HG03342 (cell line): ENCODE data around the gene TMEM169.

ENCODE experiments used
- ATAC-seq: cut with Tn5 transposase; IDR thresholded peaks from one replicate; pipeline ENCODE4 v1.9.1; 2021; ENCODE audit warnings: mild to moderate bottlenecking, moderate library complexity; ENCODE audit not compliant: unreplicated experiment

The TMEM169 gene

DNA sequence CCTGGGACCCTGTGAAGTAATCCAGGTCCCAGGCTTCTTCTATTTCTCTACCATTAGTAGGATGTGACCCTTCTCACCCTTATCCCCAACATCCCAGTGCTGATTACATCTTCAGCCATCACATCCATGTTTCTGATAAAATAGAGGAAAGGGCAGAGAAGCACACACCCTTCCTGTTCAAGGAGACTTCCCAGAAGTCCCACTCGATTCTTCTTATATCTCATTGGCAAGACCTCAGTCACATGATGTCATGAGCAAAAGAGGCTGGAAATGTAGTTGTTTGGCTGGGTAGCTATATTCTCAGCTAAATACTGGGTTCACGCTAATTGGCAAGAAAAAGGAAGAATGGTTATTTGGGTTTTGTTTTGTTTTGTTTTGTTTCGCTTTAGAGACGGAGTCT is 19.4 kb downstream of the TMEM169 start:
- ATAC-seq, result no peak

DNA sequence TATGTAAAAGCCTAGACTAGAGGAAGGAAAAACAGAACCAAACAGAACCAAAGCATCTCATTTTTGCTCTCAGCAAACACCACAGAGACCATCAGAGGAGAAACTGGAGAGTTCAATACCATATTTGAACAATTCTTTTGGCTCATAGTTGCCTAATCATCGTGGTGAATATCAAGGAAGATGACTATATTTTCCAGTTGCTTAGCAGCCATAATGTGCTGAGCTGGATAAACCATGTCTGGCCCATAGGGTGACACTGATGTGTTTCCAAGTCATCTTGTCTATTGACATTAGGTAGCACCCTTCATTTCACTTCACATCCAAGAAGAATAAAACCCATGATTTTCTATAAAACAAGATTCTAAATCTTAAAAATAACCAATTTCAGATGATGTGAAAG is 21.5 kb downstream of the TMEM169 start:
- ATAC-seq, result no peak

DNA sequence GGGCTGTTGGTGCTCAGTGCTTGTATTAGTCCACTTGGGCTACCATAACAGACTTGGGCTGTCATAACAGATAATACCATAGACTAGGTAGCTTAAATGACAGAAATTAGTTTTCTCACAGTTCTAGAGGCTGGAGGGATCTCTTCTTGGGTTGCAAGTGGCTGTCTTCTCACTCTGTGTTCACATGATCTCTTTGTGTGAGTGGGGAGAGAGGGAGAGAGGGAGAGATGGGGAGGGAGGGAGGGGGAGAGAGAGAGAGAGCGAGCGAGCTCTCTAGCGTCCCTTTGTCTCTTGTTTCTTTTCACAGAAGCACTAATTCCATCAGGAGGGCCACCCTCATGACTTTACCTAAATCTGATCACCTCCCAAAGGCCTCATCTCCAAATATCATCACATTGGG is 23.0 kb downstream of the TMEM169 start:
- no peak for ATAC-seq

DNA sequence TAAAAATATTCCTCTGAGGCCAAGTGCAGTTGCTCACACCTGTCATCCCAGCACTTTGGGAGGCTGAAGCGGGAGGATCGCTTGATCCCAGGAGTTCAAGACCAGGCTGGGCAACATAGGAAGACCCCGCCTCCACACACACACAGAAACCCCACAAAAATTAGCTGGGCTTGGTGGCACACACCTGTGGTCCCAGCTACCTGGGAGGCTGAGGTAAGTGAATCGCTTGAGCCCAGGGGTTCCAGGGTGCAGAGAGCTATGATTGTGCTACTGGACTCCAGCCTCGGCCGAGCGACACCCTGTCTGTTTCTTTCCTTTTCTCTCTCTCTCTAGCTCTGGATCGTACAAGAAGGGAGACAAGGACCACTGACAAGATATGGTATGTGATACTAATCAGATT is 25.6 kb downstream of the TMEM169 start:
- no peak for ATAC-seq

DNA sequence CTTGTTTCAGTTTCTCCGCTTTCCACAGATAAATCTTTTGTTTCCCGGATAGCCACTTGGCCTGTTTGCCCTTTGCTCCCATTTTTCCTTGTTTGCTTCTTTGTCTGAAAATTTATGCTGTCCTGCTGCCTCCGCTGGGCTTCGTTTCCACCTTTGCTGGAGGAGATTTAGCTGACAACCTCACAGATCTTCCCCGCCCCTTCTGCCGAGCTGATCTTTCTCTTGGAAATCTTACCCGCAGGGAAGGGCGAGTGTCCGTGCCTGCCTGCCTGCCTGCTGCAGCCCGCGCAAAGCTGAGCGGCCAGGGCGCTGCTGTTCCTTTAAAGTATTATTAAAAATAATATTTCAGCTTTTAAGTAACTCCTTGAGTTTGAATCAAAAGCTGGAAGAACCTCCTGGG is 26.0 kb downstream of the TMEM169 start:
- no peak for ATAC-seq

DNA sequence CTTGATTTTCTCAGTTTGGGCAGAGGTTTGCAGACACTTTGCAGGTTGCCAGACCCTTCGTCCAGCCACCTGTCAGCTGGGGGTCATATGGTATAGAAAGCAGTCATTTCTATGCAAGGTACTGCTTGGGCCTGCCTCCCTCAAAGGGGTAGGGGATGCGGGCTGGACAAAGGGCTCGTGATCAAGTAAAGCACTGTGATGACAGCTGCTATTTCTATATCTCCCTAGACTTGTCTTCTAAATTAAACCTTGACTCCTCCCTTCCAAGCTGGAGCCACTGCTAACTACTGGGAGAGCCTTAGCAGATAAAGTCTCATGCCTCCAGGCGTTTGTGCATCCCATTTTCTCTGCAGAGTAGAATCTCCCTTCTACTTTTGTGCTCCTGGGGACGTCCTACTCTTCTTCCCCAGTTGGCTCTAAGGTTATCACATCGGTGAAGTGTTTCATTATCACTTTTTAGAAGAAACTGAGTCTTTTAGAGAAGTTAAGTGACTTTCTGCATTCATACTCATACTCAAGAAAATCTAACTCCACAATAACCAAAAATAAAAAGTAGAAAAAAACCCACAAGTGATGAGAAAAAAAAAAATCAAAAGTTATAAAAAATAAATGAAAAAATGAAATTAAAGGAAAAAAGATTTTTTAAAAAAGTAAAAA is 26.7 kb downstream of the TMEM169 start:
- ATAC-seq, result no peak

DNA sequence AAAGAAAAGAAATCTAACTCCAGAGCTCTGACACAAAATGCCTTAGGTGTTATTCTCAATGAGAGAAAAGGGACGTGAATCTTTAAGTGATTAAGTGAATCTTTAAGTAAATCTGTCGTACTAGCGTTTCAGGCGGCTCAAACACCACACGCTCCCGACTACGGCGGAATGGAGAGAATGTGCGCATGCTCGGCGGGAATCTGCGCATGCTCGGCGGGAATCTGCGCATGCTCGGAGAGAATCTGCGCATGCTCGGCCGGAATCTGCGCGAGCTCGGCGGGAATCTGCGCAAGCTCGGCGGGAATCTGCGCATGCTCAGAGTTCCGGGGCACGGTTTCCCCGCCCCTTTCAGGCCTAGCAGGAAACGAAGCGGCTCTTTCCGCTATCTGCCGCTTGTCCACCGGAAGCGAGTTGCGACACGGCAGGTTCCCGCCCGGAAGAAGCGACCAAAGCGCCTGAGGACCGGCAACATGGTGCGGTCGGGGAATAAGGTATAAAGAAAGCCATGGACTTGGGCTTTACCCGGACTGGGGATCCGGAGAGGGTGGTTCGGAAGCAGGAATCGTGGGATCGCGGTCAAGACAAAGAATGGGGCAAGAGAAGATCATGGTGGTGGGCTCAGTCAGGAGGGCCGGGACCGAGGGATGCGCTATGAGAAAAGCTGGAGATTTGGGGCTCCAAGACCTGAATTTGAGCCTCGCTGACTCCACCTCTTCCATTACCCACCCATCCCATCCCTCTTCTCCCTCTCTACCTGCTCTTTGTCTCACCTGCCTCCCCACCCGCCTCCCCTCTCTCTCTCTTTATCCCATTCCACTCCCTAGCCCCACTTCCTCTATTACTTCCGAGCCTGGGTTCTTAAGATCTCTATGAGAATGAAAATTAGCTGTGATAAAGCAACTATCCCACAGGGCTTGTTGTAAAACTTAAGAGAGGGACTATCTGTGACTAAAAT is 27.5 kb downstream of the TMEM169 start, which contains the start of gene XRCC5:
TSS of gene XRCC5 (plus strand) at position 382 of the 955 bp plus-strand sequence. CDS start at position 471, 89 bp downstream.
- ATAC-seq, result peak; percentile 43

DNA sequence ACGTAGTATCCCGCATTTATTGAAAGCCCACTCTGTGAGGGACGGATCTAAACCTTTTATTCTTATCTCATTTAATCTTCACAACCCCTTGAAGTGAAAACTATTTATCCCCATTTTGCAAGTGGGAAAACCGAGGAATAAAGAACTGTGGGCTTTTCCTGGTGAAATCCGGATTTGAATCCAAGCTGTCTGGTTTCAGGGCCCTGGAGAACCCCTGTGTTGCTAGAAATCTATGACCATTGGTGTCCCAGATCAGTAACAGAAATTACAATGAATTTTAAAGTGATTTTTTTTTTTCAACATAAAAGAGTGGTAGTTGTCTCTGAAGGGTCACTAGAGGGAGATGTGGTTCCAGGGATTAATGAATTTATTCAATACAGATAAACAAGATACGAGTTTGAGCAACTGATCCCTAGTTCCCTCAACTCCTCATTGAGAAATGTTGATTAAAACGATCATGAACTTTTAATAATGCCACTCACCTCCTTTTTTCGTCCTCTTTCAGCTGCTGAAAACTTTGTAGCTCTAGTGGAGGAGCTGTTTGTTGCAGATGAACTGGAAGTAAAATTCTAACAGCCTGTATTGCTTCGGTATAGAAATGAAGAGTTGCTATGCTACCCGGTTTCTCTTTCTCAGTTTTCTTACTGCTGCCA is 28.4 kb downstream of the TMEM169 start:
- ATAC-seq, result peak; percentile 24

DNA sequence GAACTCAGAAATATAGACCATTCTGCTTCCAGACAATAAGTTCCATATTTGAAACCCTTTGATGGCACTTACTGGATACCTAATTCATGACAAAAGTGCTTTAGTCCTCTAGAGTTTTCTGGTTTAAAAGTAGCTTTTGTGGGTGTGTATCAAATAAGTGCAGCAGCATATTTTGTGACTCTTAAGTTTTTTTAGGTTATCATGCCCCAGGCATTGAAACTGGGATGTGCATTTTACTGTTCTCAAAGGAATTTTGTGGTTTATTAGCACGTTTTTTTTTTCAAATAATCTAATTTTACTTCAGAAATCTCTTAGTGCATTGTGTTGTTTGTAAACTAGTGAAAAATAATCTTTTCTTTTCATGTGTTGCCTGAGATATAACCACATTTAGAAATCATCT is 28.9 kb downstream of the TMEM169 start:
- no peak for ATAC-seq

DNA sequence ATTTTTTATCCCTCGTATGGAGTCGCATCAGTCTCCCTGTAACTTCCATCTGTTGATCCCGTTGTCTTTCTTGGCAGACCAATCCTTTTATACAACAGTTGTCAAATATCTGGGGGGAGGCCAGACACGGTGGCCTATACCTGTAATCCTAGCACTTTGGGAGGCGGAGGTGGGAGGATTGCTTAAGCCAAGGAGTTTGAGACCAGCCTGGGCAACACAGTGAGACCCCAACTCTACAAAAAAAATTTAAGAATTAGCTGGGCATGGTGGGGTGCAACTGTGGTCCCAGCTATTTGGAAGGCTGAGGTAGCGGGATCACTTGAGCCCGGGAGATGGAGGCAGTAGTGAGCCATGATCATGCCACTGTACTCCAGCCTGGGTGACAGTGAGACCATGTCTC is 29.4 kb downstream of the TMEM169 start:
- ATAC-seq, result no peak

DNA sequence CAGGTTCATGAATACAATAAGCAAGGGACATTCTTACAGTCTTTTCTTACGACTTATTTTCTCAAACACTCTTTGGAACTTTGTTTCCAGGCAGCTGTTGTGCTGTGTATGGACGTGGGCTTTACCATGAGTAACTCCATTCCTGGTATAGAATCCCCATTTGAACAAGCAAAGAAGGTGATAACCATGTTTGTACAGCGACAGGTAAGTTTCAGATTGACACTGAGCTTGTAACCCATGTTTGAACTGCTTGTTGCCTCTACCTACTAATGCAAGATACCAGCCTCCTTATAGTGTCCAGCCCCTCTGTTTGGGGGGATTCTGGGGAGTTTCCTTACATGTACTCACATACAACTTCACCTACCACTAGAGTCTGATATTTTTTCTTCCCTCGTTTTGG is 31.2 kb downstream of the TMEM169 start:
- no peak for ATAC-seq

DNA sequence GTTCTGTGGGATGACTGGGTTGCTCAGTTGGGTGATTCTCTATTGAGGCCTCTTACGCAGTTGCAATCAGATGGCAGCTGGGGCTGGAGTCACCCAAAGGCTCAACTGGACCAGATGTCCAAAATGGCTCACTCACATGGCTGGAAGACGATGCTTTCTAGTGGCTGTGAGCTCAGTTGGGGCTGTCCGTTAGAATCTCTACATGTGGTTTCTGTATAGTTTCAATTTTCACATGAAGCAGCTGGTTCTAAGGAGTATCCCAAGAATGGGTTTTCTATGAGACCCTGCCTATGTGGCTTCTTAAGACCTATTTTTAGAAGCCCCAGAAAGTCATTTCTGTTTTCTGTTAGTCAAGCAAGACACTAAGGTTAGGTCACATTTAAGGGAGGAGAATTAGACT is 31.9 kb downstream of the TMEM169 start:
- ATAC-seq, result peak; percentile 70

DNA sequence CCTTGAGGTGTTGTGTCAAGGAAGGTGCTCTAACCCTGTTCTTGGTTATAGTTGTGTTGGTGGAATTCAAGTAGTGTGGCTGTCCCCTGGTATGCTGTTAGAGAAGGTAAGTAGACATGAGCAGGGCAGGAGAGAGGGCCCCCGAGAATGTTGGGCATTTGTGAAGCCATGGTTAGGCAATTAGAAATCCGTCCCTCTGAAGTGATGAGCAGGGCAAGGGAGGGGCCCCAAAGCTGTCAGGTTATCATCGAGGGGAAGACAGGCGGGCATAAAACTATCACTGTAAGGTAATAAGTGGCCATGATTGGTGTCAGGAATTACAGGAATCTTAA is 32.6 kb downstream of the TMEM169 start:
- no peak for ATAC-seq

DNA sequence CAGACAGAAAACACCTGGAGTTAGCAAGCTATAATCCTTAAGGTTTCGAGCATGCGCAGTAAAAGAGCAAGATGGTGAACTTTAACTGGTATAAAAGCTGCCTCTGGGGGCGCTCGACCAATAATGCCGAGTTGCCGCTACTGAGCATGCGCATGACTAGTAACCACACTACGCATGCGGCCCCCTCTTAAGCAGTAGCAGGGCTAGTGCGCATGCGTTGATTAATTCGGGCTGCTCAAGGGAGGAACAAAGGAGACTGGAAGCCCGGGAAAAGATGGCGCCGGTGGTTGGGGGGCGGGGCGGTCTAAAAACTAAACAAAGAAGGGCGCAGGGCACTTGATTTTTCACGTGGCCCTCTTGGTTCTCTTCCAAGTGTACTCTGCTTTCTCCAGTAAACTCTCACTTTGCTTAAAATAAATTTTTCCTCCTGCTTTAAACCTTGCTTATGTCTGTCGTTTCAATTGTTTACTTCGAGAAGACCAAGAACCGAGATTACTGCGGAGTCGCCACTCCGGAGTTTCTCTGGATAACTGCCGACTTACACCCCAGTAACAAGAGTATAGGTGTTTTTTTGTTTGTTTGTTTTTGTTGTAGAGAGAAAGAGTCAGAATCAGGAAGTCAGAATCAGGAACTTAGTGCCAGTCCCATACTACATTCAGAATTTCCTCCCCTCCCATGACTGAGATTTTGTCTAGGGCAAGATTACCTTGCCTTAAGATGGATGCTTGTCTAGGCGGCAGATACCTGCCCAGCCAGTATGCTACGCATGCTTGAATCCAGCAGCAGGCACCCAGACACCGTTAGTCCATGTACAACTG is 33.2 kb downstream of the TMEM169 start:
- peak; percentile 43 for ATAC-seq

DNA sequence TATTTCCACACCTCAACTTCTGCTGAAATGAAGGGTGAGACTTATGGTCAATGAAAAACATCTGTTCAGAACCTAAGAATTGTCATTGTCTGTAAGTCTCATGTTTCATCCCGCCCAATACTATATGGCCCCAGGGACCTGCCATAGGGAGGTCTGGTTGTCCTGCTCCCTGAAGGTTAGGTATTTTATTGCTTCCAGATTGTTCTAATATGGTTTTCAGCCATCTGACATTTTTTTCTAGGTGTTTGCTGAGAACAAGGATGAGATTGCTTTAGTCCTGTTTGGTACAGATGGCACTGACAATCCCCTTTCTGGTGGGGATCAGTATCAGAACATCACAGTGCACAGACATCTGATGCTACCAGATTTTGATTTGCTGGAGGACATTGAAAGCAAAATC is 34.7 kb downstream of the TMEM169 start:
- ATAC-seq, result no peak

DNA sequence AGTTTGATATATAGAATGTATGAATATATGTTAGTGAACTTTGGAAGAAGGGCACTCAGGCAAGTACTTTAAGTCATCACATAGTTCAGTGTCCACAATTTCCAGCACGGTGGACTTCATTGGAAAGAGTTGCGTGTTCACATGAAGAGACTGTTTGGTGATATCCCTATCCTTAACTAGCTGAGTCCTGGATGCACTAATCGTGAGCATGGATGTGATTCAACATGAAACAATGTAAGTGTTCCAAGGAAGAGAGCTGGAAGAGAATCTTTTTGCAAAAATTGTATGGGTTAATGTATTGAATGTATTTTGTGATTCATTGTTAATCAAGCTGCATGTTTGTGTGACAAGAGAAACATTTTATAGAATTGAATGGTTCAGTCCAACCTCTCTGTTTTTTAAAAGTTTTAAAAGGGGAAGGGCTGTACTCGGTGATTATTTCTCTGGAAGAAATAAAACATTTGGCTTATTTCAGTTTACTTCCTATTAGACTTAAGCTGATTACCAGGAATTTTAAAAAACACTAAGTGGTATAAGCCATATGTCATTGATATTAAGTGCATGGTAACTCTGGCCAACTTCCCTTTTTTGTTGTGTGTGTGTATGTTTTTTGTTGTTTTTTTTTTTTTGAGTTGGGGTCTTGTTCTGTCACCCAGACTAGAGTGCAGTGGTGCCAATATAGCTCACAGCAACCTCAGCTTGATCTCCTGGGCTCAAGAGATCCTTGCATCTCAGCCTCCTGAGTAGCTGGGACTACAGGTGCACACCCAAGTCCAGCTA is 36.0 kb downstream of the TMEM169 start:
- ATAC-seq, result no peak

DNA sequence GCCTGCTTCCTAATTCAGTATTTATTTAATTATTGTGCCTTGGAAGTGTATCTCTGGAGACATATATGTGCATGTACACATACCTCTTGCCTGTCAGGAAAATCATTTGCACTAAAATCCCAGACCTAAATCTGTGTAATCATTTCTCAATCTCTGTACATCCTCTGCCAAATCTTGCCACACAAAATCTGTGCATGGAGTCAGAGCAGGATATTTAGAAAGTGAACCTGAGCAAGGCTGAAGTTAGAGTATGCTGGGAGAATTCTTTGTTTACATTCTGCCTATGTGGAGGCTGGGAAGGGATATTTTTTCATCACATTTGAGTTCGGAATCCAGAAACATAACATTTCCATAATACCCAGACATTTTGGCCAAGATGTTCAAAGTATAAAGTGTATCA is 36.8 kb downstream of the TMEM169 start:
- ATAC-seq, result no peak

DNA sequence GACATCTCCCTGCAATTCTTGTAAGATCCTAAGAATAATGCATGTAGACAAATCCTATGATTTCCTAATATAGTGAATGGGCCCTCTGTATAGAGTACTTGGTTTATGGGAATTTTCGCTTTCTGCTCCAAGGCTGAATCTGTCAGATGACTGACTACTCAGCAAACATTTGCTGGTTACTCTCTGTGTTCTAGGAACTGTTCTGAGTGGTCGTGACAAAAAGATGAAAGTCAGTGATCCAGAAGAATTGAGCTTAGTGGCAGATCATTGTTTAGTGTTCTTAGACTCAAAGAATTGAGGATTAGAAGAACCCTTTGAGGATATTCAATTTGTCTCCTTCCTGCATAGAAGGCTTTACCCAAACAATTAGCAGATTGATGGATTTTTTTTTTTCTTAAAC is 37.4 kb downstream of the TMEM169 start:
- no peak for ATAC-seq

DNA sequence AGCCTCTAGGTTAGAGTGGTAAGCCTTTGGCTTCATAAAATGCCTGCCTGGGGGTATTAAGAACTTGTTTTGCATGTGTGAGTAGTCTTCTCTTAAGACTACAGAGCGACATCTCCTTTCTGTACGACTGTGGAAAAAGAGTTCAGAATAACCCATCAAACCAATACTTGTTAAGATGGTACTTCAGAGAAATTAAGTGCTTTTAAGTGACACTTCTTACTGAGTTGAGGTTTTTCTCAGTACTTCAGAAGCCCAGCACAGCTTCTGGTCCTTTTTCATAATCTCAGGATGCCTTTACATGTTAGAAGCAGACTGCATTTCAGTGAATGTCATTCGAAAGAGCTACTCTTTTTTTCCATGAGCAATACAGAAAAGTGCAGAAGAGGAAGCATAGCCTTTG is 38.3 kb downstream of the TMEM169 start:
- ATAC-seq, result no peak

DNA sequence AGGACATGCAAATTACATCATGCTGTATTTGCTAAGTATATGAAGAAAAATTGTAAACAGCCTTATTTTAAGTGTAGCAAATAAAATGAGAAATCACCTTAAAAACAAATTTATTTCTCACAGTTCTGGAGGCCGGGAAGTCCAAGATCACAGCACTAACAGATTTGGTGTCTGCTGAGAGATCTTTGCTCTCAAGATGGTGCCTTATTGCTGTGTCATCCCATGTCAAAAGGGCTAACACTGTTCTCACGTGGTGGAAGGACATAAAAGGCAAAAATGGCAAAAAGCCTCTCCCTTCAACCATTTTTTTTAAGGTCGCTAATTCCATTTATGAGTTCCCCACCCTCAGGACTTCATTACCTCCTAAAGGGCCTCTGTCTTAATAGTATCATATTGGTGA is 39.5 kb downstream of the TMEM169 start:
- ATAC-seq, result no peak
